ENCODE measurements around the gene SSUH2. TPM values are rescaled to one million over a fixed set of nuclear protein-coding genes. Genes with fewer than 3 reads are reported as not detected.
"Not testable (repeated sequence)": the region's sequence is repeated elsewhere in the genome, so short reads cannot be mapped to it uniquely, and the experiment has no call there.

Gene SSUH2
- polyA plus RNA-seq, 3 donors = 0.10 to 1.9 (median 0.61) TPM

GRCh38 chr3:8599146-8599545 is 45.5 kb downstream of the SSUH2 start:
- no peak overlapping the region for H3K27ac ChIP-seq (ENCODE audit: low read depth, low read length)
- WGBS, 3 donors = 63 to 78% (median 74%) methylated on average over 3 of the region's 3 CpGs

DNA sequence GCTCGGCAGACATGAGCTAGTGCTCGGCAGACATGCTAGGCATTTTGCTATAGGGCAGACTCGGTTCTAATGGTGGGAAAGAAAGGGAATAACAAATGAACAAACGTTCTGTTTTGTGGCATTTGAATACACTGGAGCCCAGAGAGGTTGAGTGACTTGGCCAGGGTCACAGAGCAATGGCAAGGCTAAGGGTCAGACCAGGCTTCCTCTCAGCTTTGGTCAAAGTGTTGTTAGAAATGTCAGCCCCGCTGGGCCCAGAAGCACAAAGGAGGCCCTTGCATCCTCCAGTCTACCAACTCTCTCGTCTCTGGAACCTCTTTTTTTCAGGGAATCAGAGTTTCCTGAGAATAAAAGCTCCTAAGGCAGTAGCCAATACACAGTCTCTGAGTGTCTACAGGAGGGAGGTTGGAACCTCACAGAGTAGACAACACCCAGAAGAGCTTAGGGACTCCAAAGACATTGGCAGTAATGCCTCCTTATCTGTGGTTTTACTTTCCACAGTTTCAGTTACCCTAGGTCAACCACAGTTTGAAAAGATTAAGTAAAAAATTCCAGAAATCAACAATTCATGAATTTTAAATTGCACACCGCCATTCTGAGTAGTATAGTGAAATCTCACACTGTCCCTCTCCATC is 47.3 kb downstream of the SSUH2 start:
- no peak overlapping the region for H3K27ac ChIP-seq (ENCODE audit: low read depth, low read length)
- WGBS, 3 donors = 80 to 91% (median 84%) methylated on average over 7 of the region's 7 CpGs

GRCh38 chr3:8596321-8597218 is 48.0 kb downstream of the SSUH2 start:
- no peak overlapping the region for H3K27ac ChIP-seq (ENCODE audit: low read depth, low read length)
- WGBS, 3 donors = 78 to 81% (median 80%) methylated on average over 18 of the region's 18 CpGs

GRCh38 chr3:8595695-8596115 is 48.9 kb downstream of the SSUH2 start:
- no peak overlapping the region for H3K27ac ChIP-seq (ENCODE audit: low read depth, low read length)
- WGBS, 3 donors = 92 to 96% (median 93%) methylated on average over 9 of the region's 9 CpGs

- no peak overlapping the region for H3K27ac ChIP-seq (ENCODE audit: low read depth, low read length)
- 53 to 81% (median 71%) methylated on average over 3 of the region's 3 CpGs for WGBS, 3 donors
Measured at GRCh38 chr3:8595252-8595651, 49.3 kb downstream of the SSUH2 start.

DNA sequence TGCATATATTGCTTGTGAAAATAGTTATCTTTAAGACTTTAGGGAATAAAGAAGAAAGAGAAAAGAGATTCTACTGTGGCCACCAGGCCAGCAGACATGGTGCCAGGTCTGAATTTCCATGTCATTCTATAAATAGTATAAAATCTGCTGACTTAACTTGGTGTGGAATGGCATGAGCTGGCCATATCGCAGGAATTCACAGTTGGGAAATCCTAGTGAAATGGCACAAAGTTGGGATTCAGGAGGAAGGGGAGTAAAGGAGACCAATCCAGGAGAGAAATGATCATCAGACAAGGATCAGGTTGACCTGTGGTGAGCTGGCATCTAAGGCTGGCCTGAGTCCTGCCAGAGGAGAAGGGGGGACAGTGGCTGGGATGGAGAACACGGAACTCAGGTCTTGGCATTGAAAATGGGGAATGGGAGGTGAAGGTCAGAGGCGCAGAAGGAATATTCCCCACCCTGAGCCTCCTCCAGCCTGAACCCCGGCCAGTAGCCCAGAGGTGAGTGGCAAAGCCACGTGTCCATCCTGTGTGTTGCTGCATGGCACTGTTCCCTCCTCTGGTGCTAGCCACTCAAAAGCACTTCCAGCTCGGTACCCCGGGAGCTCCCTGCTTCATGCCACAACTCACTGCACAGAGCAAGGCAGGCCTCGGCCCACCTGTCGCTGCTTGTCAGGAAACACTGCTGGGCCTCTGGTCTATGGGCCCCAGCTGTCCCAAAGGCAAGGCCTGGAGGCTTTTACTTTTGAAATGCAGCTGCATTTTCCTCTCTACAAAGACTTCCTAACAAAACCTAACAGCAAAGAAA is 51.4 kb downstream of the SSUH2 start:
- 80 to 87% (median 84%) methylated on average over 9 of the region's 9 CpGs for WGBS, 3 donors
- H3K27ac ChIP-seq (ENCODE audit: low read depth, low read length) = no peak overlapping the region

DNA sequence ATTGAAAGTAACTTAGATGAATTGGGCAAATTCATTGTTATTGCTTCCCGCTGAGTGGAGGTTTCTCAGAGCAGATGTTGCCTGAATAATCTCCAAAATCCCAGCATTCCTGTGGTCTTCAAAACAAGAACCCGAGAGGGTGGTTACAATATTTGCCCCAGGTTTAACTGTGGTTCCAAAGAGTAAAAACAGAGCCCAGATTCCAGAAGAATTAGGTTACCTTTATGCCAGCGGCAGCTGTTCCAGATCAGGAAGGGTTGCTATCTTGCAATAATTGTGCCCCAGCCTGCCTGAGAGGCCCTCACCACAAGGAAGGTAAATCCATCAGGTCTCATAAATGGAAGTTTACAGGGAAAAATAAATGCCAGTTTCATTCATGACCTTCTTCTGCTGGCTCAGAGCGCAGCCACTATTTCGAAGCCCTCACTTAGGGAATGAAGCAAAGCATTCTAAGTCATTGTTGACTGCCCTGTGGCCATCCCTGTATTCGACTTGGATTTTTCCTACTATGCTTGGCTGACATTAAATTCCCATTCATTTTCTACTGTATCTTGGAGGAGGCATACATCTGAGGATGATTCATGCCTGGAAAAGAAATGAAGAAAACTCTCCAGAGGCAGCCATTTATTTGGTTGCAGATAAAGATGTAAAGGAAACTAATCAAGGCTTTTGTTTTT is 54.6 kb downstream of the SSUH2 start:
- no peak overlapping the region for H3K27ac ChIP-seq (ENCODE audit: low read depth, low read length)
- WGBS, 3 donors = 67 to 85% (median 71%) methylated on average over 6 of the region's 6 CpGs

DNA sequence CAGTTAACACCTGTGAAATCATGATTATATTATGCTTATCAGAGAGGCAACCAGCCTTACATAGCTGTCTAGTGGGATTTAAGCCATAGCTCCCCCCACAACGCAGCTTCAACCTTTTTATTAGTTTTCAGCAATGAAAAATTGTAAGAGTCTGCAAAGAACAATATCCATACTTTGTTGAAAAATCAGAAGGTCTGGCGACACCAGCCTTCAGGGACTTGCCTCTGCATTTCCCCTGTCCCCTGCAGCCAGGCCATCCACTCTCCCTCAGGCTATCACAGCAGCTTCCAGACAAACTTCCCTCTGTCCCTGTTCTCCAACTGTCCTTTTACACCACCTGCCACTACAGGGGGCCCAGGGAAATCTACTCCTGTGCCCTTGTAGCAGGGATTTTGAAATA is 59.9 kb downstream of the SSUH2 start:
- WGBS, 3 donors = 84 to 93% (median 84%) methylated on average over 2 of the region's 2 CpGs
- H3K27ac ChIP-seq (ENCODE audit: low read depth, low read length) = no peak overlapping the region

GRCh38 chr3:8581806-8582445 is 62.7 kb downstream of the SSUH2 start:
- no peak overlapping the region for H3K27ac ChIP-seq (ENCODE audit: low read depth, low read length)
- WGBS, 3 donors = 90 to 94% (median 93%) methylated on average over 6 of the region's 6 CpGs

GRCh38 chr3:8581373-8581772 is 63.2 kb downstream of the SSUH2 start:
- 43 to 91% (median 89%) methylated on average over 3 of the region's 3 CpGs for WGBS, 3 donors
- no peak overlapping the region for H3K27ac ChIP-seq (ENCODE audit: low read depth, low read length)

DNA sequence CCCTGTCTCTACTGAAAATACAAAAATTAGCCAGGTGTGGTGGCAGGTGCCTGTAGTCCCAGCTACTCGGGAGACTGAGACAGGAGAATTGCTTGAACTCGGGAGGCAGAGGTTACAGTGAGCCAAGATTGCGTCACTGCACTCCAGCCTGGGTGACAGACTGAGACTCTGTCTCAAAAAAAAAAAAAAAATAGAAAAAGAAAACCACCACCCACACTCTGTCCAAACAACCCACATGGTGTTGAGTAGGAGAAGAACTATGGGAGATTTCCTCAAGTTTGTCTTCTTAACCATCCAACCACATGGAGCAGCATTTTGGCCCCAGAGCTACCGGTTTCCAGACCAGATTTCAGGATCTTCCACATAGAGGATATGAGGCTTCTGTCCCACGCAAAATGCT is 64.2 kb downstream of the SSUH2 start:
- not testable (repeated sequence) for H3K27ac ChIP-seq (ENCODE audit: low read depth, low read length)
- 77 to 82% (median 78%) methylated on average over 5 of the region's 5 CpGs for WGBS, 3 donors

DNA sequence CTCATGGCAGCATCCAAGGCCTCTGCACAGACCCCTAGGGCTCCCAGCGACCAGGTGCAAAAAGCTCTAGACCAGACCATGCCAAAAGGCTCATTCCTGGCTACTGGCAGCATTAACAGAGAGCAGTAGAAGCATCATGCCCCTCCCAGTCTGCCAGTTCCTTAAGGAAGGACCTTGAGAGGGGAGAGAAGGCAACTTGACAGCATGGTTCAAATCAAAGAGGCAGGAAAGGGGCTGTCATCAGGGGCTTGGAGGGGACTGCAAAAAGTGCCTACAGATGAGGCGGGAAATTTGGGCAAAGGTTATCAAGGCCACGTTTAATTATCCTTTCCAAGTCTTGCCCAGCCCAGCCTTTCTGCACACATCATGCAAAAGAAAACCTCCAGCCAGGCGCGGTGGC is 64.7 kb downstream of the SSUH2 start:
- H3K27ac ChIP-seq (ENCODE audit: low read depth, low read length) = no peak overlapping the region
- 82 to 87% (median 83%) methylated on average over 5 of the region's 5 CpGs for WGBS, 3 donors

DNA sequence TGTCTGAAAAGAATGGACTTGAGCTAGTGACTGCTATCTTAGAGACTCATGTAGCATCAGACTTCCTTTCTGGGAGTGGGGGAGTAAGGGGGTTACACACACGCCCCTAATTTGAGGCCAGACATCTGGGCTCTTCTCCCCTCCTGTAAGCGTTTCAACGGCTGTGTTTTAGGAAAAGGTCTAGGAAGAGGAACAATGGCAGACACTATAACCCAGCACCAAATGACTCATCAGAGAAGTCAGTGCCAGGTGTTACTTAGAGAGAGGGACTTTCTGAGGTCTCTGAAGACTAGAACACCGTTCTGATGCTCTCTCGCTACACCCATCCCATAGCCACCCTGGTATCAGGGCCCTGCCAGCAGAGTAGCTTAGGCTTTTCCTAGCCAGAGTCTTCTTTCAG is 65.5 kb downstream of the SSUH2 start:
- WGBS, 3 donors = 38 to 78% (median 41%) methylated on average over 5 of the region's 5 CpGs
- no peak overlapping the region for H3K27ac ChIP-seq (ENCODE audit: low read depth, low read length)

DNA sequence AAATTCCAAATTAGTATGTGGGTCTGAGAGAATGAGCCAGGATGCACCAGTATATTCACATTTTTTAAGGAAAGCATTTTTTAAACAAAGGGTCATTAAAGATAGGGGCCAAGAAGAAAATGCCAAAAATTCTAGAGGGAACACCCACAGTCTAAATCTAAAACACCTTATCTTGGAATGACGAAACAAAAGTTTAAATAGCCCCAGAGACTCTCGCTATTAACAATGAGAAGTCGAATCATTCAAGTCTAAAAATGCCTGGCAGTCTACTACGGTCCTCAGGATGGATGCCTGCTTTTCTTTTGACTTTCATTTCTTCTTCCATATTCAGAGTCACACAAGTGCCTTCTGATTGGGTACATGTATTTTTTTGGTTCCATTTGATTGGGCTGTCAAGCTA is 66.3 kb downstream of the SSUH2 start:
- H3K27ac ChIP-seq (ENCODE audit: low read depth, low read length) = no peak overlapping the region
- 77 to 88% (median 79%) methylated on average over 4 of the region's 4 CpGs for WGBS, 3 donors

GRCh38 chr3:8576841-8577571 is 67.6 kb downstream of the SSUH2 start:
- WGBS, 3 donors = 86 to 97% (median 86%) methylated on average over 5 of the region's 5 CpGs
- H3K27ac ChIP-seq (ENCODE audit: low read depth, low read length) = no peak overlapping the region

DNA sequence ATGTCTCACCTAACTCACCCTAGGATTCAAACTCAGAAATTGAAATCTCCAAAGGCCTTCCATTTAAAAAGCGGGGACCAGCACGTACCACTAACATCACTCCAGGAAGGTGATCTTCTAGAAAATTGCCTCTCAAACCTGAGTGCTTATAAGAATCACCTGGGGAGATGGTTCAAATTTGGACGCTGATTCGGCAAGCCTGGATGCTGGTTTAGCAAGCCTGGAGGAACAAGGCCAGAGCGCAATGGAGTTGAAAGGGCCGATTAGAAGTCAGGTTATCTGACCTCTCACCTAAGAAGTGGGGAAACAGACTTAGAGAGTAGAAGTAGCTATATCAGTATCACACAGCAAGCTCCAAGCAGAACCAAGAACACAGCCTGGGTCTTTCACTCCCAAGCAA is 68.2 kb downstream of the SSUH2 start:
- WGBS, 3 donors = 80 to 88% (median 88%) methylated on average over 6 of the region's 6 CpGs
- H3K27ac ChIP-seq (ENCODE audit: low read depth, low read length) = no peak overlapping the region

DNA sequence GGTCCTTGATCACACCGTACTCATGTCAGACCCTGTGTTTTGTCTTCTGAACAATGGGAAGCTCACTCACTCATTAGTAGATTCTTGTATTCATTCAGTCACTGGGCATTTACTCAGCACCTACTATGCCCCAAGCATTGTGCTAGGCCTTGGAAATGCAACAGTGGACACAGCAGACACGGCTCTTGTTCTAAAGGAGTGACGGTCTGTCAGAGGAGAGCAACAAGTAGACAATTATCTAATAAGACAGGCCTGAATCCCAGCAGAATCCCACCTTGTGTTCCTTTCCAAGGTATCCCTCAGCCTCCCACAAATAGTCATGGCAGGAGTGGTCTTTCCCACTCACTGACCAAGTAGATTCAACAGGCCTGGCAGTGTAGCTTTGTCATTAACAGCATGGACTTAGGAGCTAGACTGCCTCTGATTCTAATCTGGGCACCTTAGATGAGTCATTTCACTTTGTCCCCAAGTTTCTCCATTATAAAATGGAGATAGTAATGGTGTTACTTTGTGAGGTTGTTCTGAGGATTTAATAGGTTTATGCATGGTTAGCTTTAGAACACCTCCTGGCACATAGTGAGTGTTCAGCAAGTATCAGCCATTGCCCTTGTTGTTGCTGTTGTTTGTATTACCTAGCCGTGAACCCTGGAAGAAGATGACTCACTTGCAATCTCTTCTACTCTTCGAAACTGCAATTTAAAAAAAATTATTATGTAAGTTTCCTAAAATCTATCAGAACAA is 69.1 kb downstream of the SSUH2 start:
- no peak overlapping the region for H3K27ac ChIP-seq (ENCODE audit: low read depth, low read length)
- whole genome bisulfite sequencing, 3 donors = 85 to 93% (median 87%) methylated on average over 5 of the region's 5 CpGs

Data from adipose tissue (tissue), 3 donors.